GM12878 (cell line): Measurements from ENCODE around the gene GUCY1A2. TPM values are rescaled to one million over a fixed set of nuclear protein-coding genes. Genes with fewer than 3 reads are reported as not detected.

Experiments used
- ATAC-seq: fragments of 200-7000 bp; cut with Tn5 transposase; 3 replicates; pipeline ENCODE4 v1.9.1; 2020; ENCODE audit warnings: mild to moderate bottlenecking, moderate library complexity
- BruUV-seq: library from RNA; stranded (reverse); fragments of 400-500 nt; replicated peaks from 2 replicates; lab custom pipeline; 2021; lab: Mats Ljungman, UMichigan
- CTCF ChIA-PET: fragments of 300-600 bp; sonication (Branson Sonifier 250); formaldehyde crosslinking; extraction: SDS; loops from one replicate; lab custom pipeline; 2021; ENCODE audit warnings: inconsistent platforms; lab: Yijun Ruan, JAX
- POLR2A ChIA-PET: fragments of 350-600 bp; formaldehyde crosslinking; extraction: SDS; loops from one replicate; lab custom pipeline; 2021; ENCODE audit warnings: inconsistent platforms; lab: Charles Lee
- RAD21 ChIA-PET: fragments of 300-600 bp; sonication (Branson Sonifier 250); formaldehyde crosslinking; loops from one replicate; lab custom pipeline; 2023; ENCODE audit warnings: antibody characterized with exemption; ENCODE audit not compliant: unreplicated experiment; lab: Charles Lee
- SMC1A ChIA-PET: fragments of 300-600 bp; sonication (Branson Sonifier 250); formaldehyde crosslinking; loops from one replicate; lab custom pipeline; 2023; ENCODE audit not compliant: unreplicated experiment, uncharacterized antibody; lab: Charles Lee
- DNase-seq: peaks from one replicate; pipeline ENCODE4 v3.0.0-alpha.2; 2011; ENCODE audit warnings: low read depth, low spot score
- FAIRE-seq: peaks from 3 replicates; lab custom pipeline; 2011; peaks lifted over from hg19 to GRCh38; lab: Jason Lieb, UNC
- H2AFZ ChIP-seq: 2 replicates; pipeline ENCODE4 v1.6.0; 2011; ENCODE audit warnings: low read depth, low read length, control low read depth; ENCODE audit not compliant: control insufficient read depth
- H3K27ac ChIP-seq: 2 replicates; pipeline ENCODE4 v1.5.1; 2011; ENCODE audit warnings: control low read depth; ENCODE audit not compliant: control insufficient read depth, insufficient read depth
- H3K27me3 ChIP-seq, 2 experiments: replicated peaks in 1 of 2; 2 replicates each; pipeline versions ENCODE4 v1.6.0 to v1.6.1; 2011; ENCODE audit warnings: low read length in 1 of 2; ENCODE audit not compliant: control insufficient read depth in 2 of 2, insufficient read depth in 2 of 2
- H3K36me3 ChIP-seq, 2 experiments: 2 replicates each; pipeline ENCODE4 v1.5.1; 2011; ENCODE audit warnings: low read length in 1 of 2; ENCODE audit not compliant: control insufficient read depth in 2 of 2, insufficient read depth in 2 of 2
- H3K4me1 ChIP-seq: 2 replicates; pipeline ENCODE4 v1.6.1; 2011; ENCODE audit warnings: mild to moderate bottlenecking, low read length, moderate library complexity, mixed read lengths; ENCODE audit not compliant: control insufficient read depth, insufficient read depth
- H3K4me2 ChIP-seq: 2 replicates; pipeline ENCODE4 v1.6.0; 2011; ENCODE audit warnings: control low read depth; ENCODE audit not compliant: control insufficient read depth, insufficient read depth
- H3K4me3 ChIP-seq: fragments of 200-600 bp; sonication (generic); 2 replicates; pipeline ENCODE4 v1.5.1; 2016
- H3K79me2 ChIP-seq: 2 replicates; pipeline ENCODE4 v1.6.0; 2011; ENCODE audit warnings: low read length; ENCODE audit not compliant: control insufficient read depth, insufficient read depth
- H3K9ac ChIP-seq: 2 replicates; pipeline ENCODE4 v1.8.0; 2011; ENCODE audit warnings: low read length, control low read depth, mixed read lengths; ENCODE audit not compliant: control insufficient read depth, insufficient read depth
- H3K9me3 ChIP-seq: replicated peaks from 3 replicates; pipeline ENCODE4 v1.5.1; 2011; ENCODE audit warnings: mild to moderate bottlenecking, low read length; ENCODE audit not compliant: control insufficient read depth, insufficient read depth
- H4K20me1 ChIP-seq: 2 replicates; pipeline ENCODE4 v1.6.0; 2011; ENCODE audit not compliant: control insufficient read depth, insufficient read depth
- ATF2 ChIP-seq: IDR thresholded peaks from 2 replicates; pipeline ENCODE4 v1.6.1; 2012; ENCODE audit warnings: low read length, inconsistent platforms
- IRF3 ChIP-seq: fragments of 450-650 bp; IDR thresholded peaks from 2 replicates; pipeline ENCODE4 v1.6.1; 2014; ENCODE audit warnings: mild to moderate bottlenecking
- POLR2AphosphoS2 ChIP-seq: IDR thresholded peaks from 2 replicates; pipeline ENCODE4 v1.6.1; 2011; ENCODE audit warnings: low read depth, mild to moderate bottlenecking, low read length, improper control_type of control experiment, moderate library complexity
- POLR2AphosphoS5 ChIP-seq: IDR thresholded peaks from 2 replicates; pipeline ENCODE4 v1.6.1; 2011; ENCODE audit warnings: mild to moderate bottlenecking, low read length, inconsistent platforms
- SREBF1 ChIP-seq: IDR thresholded peaks from 2 replicates; pipeline ENCODE4 v1.6.1; 2012; ENCODE audit warnings: mild to moderate bottlenecking, low read length
- SUZ12 ChIP-seq: fragments of 200-600 bp; sonication (generic); IDR thresholded peaks from one replicate; pipeline ENCODE4 v1.6.1; 2018; ENCODE audit warnings: antibody characterized with exemption, mild to moderate bottlenecking; ENCODE audit not compliant: unreplicated experiment
- WGBS: methylation state at CpG from one replicate; pipeline ENCODE4 v1.1.6; 2016; ENCODE audit warnings: low lambda C conversion rate; ENCODE audit not compliant: insufficient replicate concordance, insufficient coverage; ENCODE audit errors: missing lambda C conversion rate; 5-methylcytosine and 5-hydroxymethylcytosine counted together
- in situ Hi-C: fragments of 300-500 bp; cut with MboI; formaldehyde crosslinking; loops from 9 replicates; pipeline ENCODE4 v1.14.3; 2018; ENCODE audit warnings: mixed read lengths
- intact Hi-C: fragments of 100-400 bp; cut with micrococcal nuclease; formaldehyde crosslinking; loops from one replicate; pipeline ENCODE4 v1.14.2; 2022; ENCODE audit not compliant: unreplicated experiment
- polyA plus RNA-seq, 11 experiments: library from polyadenylated mRNA; depleted of rRNA in 4 of 11; unstranded in 6 of 11; stranded (reverse) in 5 of 11; fragments of >200 nt; fragmentation: Nextera tagmentation in 4 of 11; fragmentation: Illumina TruSeq in 1 of 11; extraction: Ambion mirVana in 4 of 11; extraction: Trizol in 1 of 11; gene quantifications; 1 replicate in 1 of 11; 2 replicates in 10 of 11; pipeline versions ENCODE4 v1.2.1 to v1.2.3, GENCODE V29; 2011 to 2016; ENCODE audit warnings: inconsistent platforms in 2 of 11, missing spikeins in 2 of 11, low read depth in 1 of 11
- total RNA-seq, 4 experiments: library from RNA; depleted of rRNA in 3 of 4; stranded (reverse); fragments of >200 nt in 3 of 4; fragmentation: Illumina TruSeq in 1 of 4; extraction: Trizol in 1 of 4; gene quantifications; 2 replicates each; pipeline versions ENCODE4 v1.2.1 to v1.2.3, GENCODE V29; 2013 to 2021

Gene GUCY1A2
- total and polyA plus RNA-seq, 10 of the 15 experiments (the other 5 are each of a cell fraction or from before 2014, with no cell fraction given), result under 0.01 to 0.03 (median under 0.01) TPM; not detected in 4

- Histone ChIP-seq H3K9me3 (no peaks in the 10 kb centered on the region), H3K27ac (no peak overlapping the region), H3K4me3 (no peak overlapping the region), H3K9ac (no peak overlapping the region), H3K4me1 (no peaks in the 10 kb centered on the region), H3K27me3 (no peaks in the 10 kb centered on the region), H3K79me2 (no peaks in the 10 kb centered on the region), H3K4me2 (no peak overlapping the region), H2AFZ (no peak overlapping the region), H4K20me1 (no peaks in the 10 kb centered on the region), H3K36me3 (no peaks in the 10 kb centered on the region)
- TF ChIP-seq IRF3 (no peak), ATF2 (no peak), SREBF1 (no peak), POLR2AphosphoS5 (no peak), SUZ12 (no peak), POLR2AphosphoS2 (no peak)
- intact Hi-C loops, result no loop called here
- no TSS peak for BruUV-seq
- CTCF ChIA-PET, result no interaction called here
- RAD21 ChIA-PET, result no interaction called here
- DNase-seq, result no peak
- in situ Hi-C loops, result no loop called here
- POLR2A ChIA-PET, result no interaction called here
- ATAC-seq, result no peak
- FAIRE-seq, result no peak
- 4% methylated on average over 1 of the region's 1 CpG for WGBS
- SMC1A ChIA-PET, result no interaction called here
Measured at GRCh38 chr11:106961518-106961917, 56.8 kb downstream of the GUCY1A2 start.
